ENCODE data around the gene SH3GL1. TPM values are rescaled to one million over a fixed set of nuclear protein-coding genes. Genes with fewer than 3 reads are reported as not detected.
A peak's percentile ranks its signal among the peaks of the same experiment; 100 is the strongest.

SH3GL1 gene
- polyA plus RNA-seq, 1 of the 3 experiments (the other 2 are of a cell fraction): 82.8 TPM

DNA sequence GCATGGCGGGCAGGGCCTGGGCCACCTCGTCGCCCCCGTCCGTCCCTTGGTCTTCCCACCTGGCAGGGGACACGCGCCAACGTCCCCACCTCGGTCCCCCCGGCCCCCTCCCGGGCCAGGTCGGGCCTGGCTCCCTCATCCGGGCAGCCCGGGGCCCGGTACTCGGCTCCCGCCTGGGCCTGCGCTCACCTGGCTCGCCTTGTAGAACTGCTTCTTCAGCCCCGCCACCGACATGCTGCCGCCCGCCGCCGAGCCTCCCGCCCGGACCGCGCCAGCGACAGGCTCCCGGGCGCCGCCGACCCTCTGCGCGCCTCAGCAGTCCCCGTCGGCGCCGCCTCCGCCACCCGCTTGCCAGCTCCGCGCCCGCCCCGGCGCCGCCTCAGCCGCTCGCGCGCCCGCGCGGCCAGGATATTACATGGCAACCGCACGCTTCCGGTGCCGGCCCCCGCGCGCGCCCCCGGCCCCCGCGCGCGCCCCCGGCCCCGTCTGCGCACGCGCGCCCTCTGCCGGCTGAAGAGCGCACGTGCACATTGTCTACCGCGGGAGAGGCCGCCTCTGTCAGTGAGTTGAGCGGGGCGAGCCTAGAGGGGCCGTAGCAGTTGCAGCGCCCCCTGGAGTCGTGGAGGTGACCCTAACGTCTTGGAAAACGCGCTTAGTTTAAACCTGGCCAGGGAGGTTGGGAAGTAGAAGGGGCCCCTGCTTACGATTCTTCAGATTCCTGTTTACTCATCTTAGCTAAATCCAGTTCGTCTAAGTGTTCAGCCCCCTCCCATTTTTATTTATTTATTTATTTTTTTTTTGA lies at the start of gene SH3GL1 (continued):
- 0 out of 2 replicates have a peak, but pooled peaks have one; percentile 28 for TF ChIP-seq RFX5 (IDR thresholded peaks at IDR 0.05; ENCODE audit: low read length)
- TF ChIP-seq RXRA (IDR thresholded peaks at IDR 0.05; ENCODE audit: borderline replicate concordance, low read depth): no peak
- no peak for TF ChIP-seq FOXM1 (IDR thresholded peaks at IDR 0.05; ENCODE audit: low read depth)
- TF ChIP-seq RAD21 (IDR thresholded peaks at IDR 0.05; ENCODE audit: low read length): peak; percentile 50
- TF ChIP-seq RCOR1 (IDR thresholded peaks at IDR 0.05; ENCODE audit: low read length): peak; percentile 66; the same call in 1 of the 2 replicates
- peak; percentile 74 for TF ChIP-seq TAF1 (IDR thresholded peaks at IDR 0.05; ENCODE audit: borderline replicate concordance, low read depth, low read length)
- TF ChIP-seq, protein P1, sequence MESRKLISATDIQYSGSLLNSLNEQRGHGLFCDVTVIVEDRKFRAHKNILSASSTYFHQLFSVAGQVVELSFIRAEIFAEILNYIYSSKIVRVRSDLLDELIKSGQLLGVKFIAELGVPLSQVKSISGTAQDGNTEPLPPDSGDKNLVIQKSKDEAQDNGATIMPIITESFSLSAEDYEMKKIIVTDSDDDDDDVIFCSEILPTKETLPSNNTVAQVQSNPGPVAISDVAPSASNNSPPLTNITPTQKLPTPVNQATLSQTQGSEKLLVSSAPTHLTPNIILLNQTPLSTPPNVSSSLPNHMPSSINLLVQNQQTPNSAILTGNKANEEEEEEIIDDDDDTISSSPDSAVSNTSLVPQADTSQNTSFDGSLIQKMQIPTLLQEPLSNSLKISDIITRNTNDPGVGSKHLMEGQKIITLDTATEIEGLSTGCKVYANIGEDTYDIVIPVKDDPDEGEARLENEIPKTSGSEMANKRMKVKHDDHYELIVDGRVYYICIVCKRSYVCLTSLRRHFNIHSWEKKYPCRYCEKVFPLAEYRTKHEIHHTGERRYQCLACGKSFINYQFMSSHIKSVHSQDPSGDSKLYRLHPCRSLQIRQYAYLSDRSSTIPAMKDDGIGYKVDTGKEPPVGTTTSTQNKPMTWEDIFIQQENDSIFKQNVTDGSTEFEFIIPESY (IDR thresholded peaks at IDR 0.05; ENCODE audit: borderline replicate concordance, low read depth): peak; percentile 89
- TF ChIP-seq, protein P2, sequence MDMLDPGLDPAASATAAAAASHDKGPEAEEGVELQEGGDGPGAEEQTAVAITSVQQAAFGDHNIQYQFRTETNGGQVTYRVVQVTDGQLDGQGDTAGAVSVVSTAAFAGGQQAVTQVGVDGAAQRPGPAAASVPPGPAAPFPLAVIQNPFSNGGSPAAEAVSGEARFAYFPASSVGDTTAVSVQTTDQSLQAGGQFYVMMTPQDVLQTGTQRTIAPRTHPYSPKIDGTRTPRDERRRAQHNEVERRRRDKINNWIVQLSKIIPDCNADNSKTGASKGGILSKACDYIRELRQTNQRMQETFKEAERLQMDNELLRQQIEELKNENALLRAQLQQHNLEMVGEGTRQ (IDR thresholded peaks at IDR 0.05; ENCODE audit: borderline replicate concordance, low read depth, low read length): no peak
- no peak for TF ChIP-seq JUND (IDR thresholded peaks at IDR 0.05)
- TF ChIP-seq MXI1 (IDR thresholded peaks at IDR 0.05; ENCODE audit: low read depth, low read length): peak; percentile 45; the same call in 1 of the 2 replicates
- TF ChIP-seq NRF1 (IDR thresholded peaks at IDR 0.05; ENCODE audit: low read depth, low read length): 0 out of 2 replicates have a peak, but pooled peaks have one; percentile 28
- TF ChIP-seq YY1 (IDR thresholded peaks at IDR 0.05; ENCODE audit: low read depth): 0 out of 2 replicates have a peak, but pooled peaks have one; percentile 28

DNA sequence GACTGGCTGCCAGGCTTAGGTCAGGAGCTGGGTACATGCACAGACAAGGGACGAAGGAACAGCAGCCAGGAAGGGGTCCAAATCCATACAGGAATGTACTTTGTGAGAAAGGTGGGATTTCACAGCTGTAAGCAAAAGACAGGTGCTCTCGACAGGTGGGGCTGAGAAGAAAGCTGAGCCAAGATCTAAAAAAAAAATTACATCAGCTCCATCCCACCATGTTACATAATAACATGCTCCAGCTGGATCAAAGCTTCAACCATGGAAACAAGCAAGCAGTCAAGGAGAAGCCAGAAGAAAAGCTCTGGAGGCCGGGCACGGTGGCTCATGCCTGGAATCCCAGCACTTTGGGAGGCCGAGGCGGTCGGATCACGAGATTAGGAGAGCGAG lies 49.3 kb upstream of the SH3GL1 start:
- Histone ChIP-seq H3K9me3 (no peaks in the 10 kb centered on the region), H3K36me3 (replicated peaks in 1 of 2; ENCODE audit: control insufficient read depth in 1 of 2, insufficient read depth in 2 of 2, low read length in 1 of 2) (peaks cover 12 to 73% of the 10 kb centered on the region in 2 experiments), H3K4me1 (ENCODE audit: control insufficient read depth in 1 of 2, insufficient read depth in 2 of 2, low read depth in 1 of 2, low read length in 1 of 2) (no peaks in the 10 kb centered on the region), H3K27me3 (ENCODE audit: insufficient read depth) (no peaks in the 10 kb centered on the region), H3F3A (replicated peaks; ENCODE audit: insufficient read depth) (peaks cover 6% of the 10 kb centered on the region), H3K9ac (no peak overlapping the region), H2AFZ (ENCODE audit: low read depth) (no peak overlapping the region), H3K4me3 (ENCODE audit: low read depth in 2 of 2, low read length in 1 of 2) (no peak overlapping the region), H4K20me1 (ENCODE audit: insufficient read depth) (peaks cover 6% of the 10 kb centered on the region; the same call in 1 of the 2 replicates), H3K79me2 (ENCODE audit: insufficient read depth) (peaks cover 8% of the 10 kb centered on the region), H3K27ac (ENCODE audit: low read depth in 2 of 2, low read length in 1 of 2) (no peak overlapping the region), H3K4me2 (no peak overlapping the region), H3K9me2 (no peaks in the 10 kb centered on the region)
- CTCF ChIA-PET: interaction anchor here (0.6 kb wide), 1 partner anchor 194 kb away, joined by 3 read pairs; no protein-coding TSS in a partner anchor
- TF ChIP-seq ELF1 (IDR thresholded peaks at IDR 0.05): no peak
- no peak for TF ChIP-seq MEF2A (IDR thresholded peaks at IDR 0.05; ENCODE audit: borderline replicate concordance, low read depth)
- TF ChIP-seq, protein P3, sequence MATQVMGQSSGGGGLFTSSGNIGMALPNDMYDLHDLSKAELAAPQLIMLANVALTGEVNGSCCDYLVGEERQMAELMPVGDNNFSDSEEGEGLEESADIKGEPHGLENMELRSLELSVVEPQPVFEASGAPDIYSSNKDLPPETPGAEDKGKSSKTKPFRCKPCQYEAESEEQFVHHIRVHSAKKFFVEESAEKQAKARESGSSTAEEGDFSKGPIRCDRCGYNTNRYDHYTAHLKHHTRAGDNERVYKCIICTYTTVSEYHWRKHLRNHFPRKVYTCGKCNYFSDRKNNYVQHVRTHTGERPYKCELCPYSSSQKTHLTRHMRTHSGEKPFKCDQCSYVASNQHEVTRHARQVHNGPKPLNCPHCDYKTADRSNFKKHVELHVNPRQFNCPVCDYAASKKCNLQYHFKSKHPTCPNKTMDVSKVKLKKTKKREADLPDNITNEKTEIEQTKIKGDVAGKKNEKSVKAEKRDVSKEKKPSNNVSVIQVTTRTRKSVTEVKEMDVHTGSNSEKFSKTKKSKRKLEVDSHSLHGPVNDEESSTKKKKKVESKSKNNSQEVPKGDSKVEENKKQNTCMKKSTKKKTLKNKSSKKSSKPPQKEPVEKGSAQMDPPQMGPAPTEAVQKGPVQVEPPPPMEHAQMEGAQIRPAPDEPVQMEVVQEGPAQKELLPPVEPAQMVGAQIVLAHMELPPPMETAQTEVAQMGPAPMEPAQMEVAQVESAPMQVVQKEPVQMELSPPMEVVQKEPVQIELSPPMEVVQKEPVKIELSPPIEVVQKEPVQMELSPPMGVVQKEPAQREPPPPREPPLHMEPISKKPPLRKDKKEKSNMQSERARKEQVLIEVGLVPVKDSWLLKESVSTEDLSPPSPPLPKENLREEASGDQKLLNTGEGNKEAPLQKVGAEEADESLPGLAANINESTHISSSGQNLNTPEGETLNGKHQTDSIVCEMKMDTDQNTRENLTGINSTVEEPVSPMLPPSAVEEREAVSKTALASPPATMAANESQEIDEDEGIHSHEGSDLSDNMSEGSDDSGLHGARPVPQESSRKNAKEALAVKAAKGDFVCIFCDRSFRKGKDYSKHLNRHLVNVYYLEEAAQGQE (IDR thresholded peaks at IDR 0.05; ENCODE audit: low read depth, low read length): no peak
- TF ChIP-seq SIN3A (IDR thresholded peaks at IDR 0.05; ENCODE audit: borderline replicate concordance, low read depth, low read length): no peak
- no peak for TF ChIP-seq GABPA (IDR thresholded peaks at IDR 0.05; ENCODE audit: low read depth)
- no peak for TF ChIP-seq TCF12 (IDR thresholded peaks at IDR 0.05)
- TF ChIP-seq MXI1 (IDR thresholded peaks at IDR 0.05; ENCODE audit: low read depth, low read length): no peak
- no peak for TF ChIP-seq RFX5 (IDR thresholded peaks at IDR 0.05; ENCODE audit: low read length)
- TF ChIP-seq EZH2phosphoT487 (IDR thresholded peaks at IDR 0.05; ENCODE audit: borderline replicate concordance, low read depth): no peak
- over 99% methylated on average over 9 of the region's 9 CpGs for WGBS (ENCODE audit: low lambda C conversion rate)
- POLR2A ChIA-PET: interaction anchor here (0.9 kb wide), 1 partner anchor 107 kb away, joined by 3 read pairs; no protein-coding TSS in a partner anchor
- DNase-seq: no peak
